HEK293 (cell line): Measurements from ENCODE around the gene GBP7.

Source experiments
- MYNN ChIP-seq: fragments of 450-650 bp; formaldehyde crosslinking; IDR thresholded peaks from 2 replicates; pipeline ENCODE4 v1.5.1; 2016; ENCODE audit warnings: missing biosample characterization, missing genetic modification characterization, borderline replicate concordance
- TRIM28 ChIP-seq: IDR thresholded peaks from 2 replicates; pipeline ENCODE4 v1.6.1; 2011; ENCODE audit warnings: low read length, control low read depth, borderline replicate concordance
- ZNF473 ChIP-seq: fragments of 450-650 bp; formaldehyde crosslinking; IDR thresholded peaks from 2 replicates; pipeline ENCODE4 v1.5.1; 2017; ENCODE audit warnings: missing biosample characterization, missing genetic modification characterization

- TF ChIP-seq TRIM28 = no peak
- no peak for TF ChIP-seq MYNN (tag by site-specific recombination)
- TF ChIP-seq ZNF473 (tag by site-specific recombination) = no peak
Observed at GRCh38 chr1:89199525-89200031, 23.8 kb upstream of the GBP7 start.
